OCI-LY1 (cell line): ENCODE measurements around the gene ZNF281.

Experiments used
- EZH2 ChIP-seq: fragments of 200-600 bp; sonication (generic), shearing (Covaris generic); IDR thresholded peaks from 2 replicates; pipeline ENCODE4 v1.8.0; 2017; ENCODE audit warnings: borderline replicate concordance, mixed run types, mild to moderate bottlenecking, antibody characterized with exemption, low read length, moderate library complexity, mixed read lengths
- TF ChIP-seq, protein P1 (sequence below): fragments of 200-600 bp; sonication (generic), shearing (Covaris generic); IDR thresholded peaks from 2 replicates; pipeline ENCODE4 v1.5.1; 2017; ENCODE audit warnings: mild to moderate bottlenecking, antibody characterized with exemption, low read length, moderate library complexity, mixed read lengths

DNA sequence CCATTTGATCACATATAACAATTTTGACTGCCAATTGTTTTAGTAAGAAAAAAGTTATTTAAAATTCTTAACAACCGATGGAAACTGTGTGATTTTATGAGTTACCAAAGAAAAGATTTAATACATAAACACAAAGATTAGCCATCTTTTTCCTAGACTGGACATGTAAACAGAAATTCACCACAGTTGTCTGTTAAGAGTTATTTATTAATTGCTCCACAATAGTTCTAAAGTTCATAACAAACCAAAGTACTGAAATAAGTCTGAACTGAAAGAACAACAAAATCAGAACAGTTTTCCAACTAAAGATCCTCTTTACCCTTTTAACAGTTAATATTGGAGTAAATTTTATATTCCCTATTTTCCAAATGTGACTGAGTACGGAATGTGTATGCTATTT is 8.6 kb downstream of the ZNF281 start:
- TF ChIP-seq, protein P1, sequence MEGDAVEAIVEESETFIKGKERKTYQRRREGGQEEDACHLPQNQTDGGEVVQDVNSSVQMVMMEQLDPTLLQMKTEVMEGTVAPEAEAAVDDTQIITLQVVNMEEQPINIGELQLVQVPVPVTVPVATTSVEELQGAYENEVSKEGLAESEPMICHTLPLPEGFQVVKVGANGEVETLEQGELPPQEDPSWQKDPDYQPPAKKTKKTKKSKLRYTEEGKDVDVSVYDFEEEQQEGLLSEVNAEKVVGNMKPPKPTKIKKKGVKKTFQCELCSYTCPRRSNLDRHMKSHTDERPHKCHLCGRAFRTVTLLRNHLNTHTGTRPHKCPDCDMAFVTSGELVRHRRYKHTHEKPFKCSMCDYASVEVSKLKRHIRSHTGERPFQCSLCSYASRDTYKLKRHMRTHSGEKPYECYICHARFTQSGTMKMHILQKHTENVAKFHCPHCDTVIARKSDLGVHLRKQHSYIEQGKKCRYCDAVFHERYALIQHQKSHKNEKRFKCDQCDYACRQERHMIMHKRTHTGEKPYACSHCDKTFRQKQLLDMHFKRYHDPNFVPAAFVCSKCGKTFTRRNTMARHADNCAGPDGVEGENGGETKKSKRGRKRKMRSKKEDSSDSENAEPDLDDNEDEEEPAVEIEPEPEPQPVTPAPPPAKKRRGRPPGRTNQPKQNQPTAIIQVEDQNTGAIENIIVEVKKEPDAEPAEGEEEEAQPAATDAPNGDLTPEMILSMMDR = no peak
- TF ChIP-seq EZH2 = no peak
